CD4-positive, CD25-positive, alpha-beta regulatory T cell (primary cell): ENCODE data around the gene PLCH1. TPM values are rescaled to one million over a fixed set of nuclear protein-coding genes. Genes with fewer than 3 reads are reported as not detected.
A peak's percentile ranks its signal among the peaks of the same experiment; 100 is the strongest.

Source experiments
- ATAC-seq, 2 donors: fragments of 150-1000 bp; cut with Tn5 transposase; one replicate each; pipeline ENCODE4 v1.10.0; 2021; ENCODE audit warnings: low read depth in 2 of 2, moderate number of reproducible peaks in 2 of 2, moderate library complexity in 1 of 2
- DNase-seq, 3 donors: peaks; one replicate each; pipeline versions ENCODE4 v3.0.0 to v3.0.0-alpha.2; 2012 to 2022; ENCODE audit warnings: mixed read lengths in 1 of 3
- H3K27ac ChIP-seq: one replicate; pipeline ENCODE4 v1.7.0; 2013; ENCODE audit warnings: mild to moderate bottlenecking, low read length; ENCODE audit not compliant: insufficient read depth, poor library complexity, severe bottlenecking
- H3K27me3 ChIP-seq: one replicate; pipeline ENCODE4 v1.7.0; 2013; ENCODE audit warnings: low read length; ENCODE audit not compliant: control insufficient read depth, insufficient read depth
- H3K36me3 ChIP-seq: one replicate; pipeline ENCODE4 v1.7.0; 2013; ENCODE audit warnings: mild to moderate bottlenecking, low read length, moderate library complexity; ENCODE audit not compliant: control insufficient read depth, insufficient read depth
- H3K4me1 ChIP-seq: 2 replicates; pipeline ENCODE4 v1.7.0; 2013; ENCODE audit warnings: mild to moderate bottlenecking, low read length; ENCODE audit not compliant: insufficient read depth, control insufficient read depth, poor library complexity, severe bottlenecking
- H3K4me3 ChIP-seq: one replicate; pipeline ENCODE4 v1.7.0; 2013; ENCODE audit warnings: low read depth, mild to moderate bottlenecking, low read length, moderate library complexity
- H3K9me3 ChIP-seq, 2 experiments: 1 replicate in 1 of 2; 2 replicates in 1 of 2; pipeline ENCODE4 v1.7.0; 2013; ENCODE audit warnings: low read length in 2 of 2, mild to moderate bottlenecking in 1 of 2, moderate library complexity in 1 of 2; ENCODE audit not compliant: control insufficient read depth in 2 of 2
- H3K27ac Mint-ChIP-seq, 3 donors: one replicate each; pipeline ENCODE4 v1.8.0; 2020 to 2022; ENCODE audit warnings: mild to moderate bottlenecking in 3 of 3, mixed read lengths in 3 of 3, moderate library complexity in 2 of 3
- H3K27me3 Mint-ChIP-seq: one replicate; pipeline ENCODE4 v1.8.0; 2022; ENCODE audit warnings: mild to moderate bottlenecking, mixed read lengths
- H3K36me3 Mint-ChIP-seq: one replicate; pipeline ENCODE4 v1.8.0; 2020; ENCODE audit warnings: mixed read lengths
- H3K4me1 Mint-ChIP-seq, 4 donors: one replicate each; pipeline ENCODE4 v1.8.0; 2020 to 2022; ENCODE audit warnings: mixed read lengths in 4 of 4, mild to moderate bottlenecking in 1 of 4
- H3K4me3 Mint-ChIP-seq, 4 donors: one replicate each; pipeline ENCODE4 v1.8.0; 2020 to 2022; ENCODE audit warnings: mild to moderate bottlenecking in 4 of 4, mixed read lengths in 4 of 4, moderate library complexity in 3 of 4
- H3K9me3 Mint-ChIP-seq, 7 donors: one replicate each; pipeline ENCODE4 v1.8.0; 2020 to 2022; ENCODE audit warnings: mixed read lengths in 7 of 7, mild to moderate bottlenecking in 3 of 7, moderate library complexity in 2 of 7
- polyA plus RNA-seq, 4 donors: library from polyadenylated mRNA; unstranded; fragments of 300-500 nt; fragmentation: Illumina TruSeq; gene quantifications; one replicate each; pipeline ENCODE4 v1.2.3, GENCODE V29; 2021
- total RNA-seq: library from RNA; stranded (reverse); gene quantifications from one replicate; pipeline ENCODE4 v1.2.3, GENCODE V29; 2022

Gene PLCH1, protein sequence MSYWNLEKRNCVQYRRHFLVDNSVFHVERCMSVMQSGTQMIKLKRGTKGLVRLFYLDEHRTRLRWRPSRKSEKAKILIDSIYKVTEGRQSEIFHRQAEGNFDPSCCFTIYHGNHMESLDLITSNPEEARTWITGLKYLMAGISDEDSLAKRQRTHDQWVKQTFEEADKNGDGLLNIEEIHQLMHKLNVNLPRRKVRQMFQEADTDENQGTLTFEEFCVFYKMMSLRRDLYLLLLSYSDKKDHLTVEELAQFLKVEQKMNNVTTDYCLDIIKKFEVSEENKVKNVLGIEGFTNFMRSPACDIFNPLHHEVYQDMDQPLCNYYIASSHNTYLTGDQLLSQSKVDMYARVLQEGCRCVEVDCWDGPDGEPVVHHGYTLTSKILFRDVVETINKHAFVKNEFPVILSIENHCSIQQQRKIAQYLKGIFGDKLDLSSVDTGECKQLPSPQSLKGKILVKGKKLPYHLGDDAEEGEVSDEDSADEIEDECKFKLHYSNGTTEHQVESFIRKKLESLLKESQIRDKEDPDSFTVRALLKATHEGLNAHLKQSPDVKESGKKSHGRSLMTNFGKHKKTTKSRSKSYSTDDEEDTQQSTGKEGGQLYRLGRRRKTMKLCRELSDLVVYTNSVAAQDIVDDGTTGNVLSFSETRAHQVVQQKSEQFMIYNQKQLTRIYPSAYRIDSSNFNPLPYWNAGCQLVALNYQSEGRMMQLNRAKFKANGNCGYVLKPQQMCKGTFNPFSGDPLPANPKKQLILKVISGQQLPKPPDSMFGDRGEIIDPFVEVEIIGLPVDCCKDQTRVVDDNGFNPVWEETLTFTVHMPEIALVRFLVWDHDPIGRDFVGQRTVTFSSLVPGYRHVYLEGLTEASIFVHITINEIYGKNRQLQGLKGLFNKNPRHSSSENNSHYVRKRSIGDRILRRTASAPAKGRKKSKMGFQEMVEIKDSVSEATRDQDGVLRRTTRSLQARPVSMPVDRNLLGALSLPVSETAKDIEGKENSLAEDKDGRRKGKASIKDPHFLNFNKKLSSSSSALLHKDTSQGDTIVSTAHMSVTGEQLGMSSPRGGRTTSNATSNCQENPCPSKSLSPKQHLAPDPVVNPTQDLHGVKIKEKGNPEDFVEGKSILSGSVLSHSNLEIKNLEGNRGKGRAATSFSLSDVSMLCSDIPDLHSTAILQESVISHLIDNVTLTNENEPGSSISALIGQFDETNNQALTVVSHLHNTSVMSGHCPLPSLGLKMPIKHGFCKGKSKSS (N-terminal part only)
- total RNA-seq: 0.12 TPM
- polyA plus RNA-seq: under 1 TPM in 1 of 4 donors, not detected in 3; 0.05 TPM

- H3K9me3 ChIP-seq: no peaks in the 10 kb centered on the region
- Mint-ChIP-seq H3K4me1 (peaks cover 4 to 22% (median 9%) of the 10 kb centered on the region in 4 donors), H3K9me3 (no peaks in the 10 kb centered on the region), H3K27me3 (peaks cover 73% of the 10 kb centered on the region), H3K27ac (peak within 1 kb of the TSS in 2 of 3 donors; percentile 55 to 77), H3K4me3 (peak within 1 kb of the TSS; percentile 85 to 89 (median 88)), H3K36me3 (no peaks in the 10 kb centered on the region)
- H3K27me3 ChIP-seq: peaks cover 37% of the 10 kb centered on the region
- H3K4me1 ChIP-seq: peaks cover 22% of the 10 kb centered on the region
- no peak within 1 kb of the TSS for H3K27ac ChIP-seq
- H3K36me3 ChIP-seq: no peaks in the 10 kb centered on the region
- peak; percentile 31 to 55 for ATAC-seq
- peak within 1 kb of the TSS; percentile 77 for H3K4me3 ChIP-seq
- peak; percentile 1 to 41 (median 18) for DNase-seq
These were observed at the start of gene PLCH1 for GRCh38 chr3:155744626-155745324. PLCH1 (minus strand) TSS chr3:155745071; CDS start chr3:155704224, 40,847 bp downstream.

DNA sequence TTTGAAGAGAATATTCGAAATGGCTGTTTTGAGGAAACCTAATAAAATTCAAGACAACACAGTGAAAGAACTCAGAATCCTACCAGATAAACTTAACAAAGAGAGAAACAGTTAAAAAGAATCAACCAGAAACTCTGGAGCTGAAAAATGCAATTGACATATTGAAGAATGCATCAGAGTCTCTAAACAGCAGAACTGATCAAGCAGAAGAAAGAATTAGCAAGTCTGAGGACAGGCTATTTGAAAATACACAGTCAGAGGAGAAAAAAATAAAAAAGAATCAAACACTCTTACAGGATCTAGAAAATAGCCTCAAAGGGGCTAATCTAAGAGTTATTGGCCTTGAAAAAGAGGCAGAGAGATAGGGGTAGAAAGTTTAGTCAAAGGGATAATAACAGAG lies 47.7 kb upstream of the PLCH1 start:
- Mint-ChIP-seq H3K27me3 (no peaks in the 10 kb centered on the region), H3K4me1 (peaks cover 5 to 13% (median 8%) of the 10 kb centered on the region in 4 donors), H3K4me3 (no peak overlapping the region), H3K9me3 (peaks cover 0 to 8% (median 0%) of the 10 kb centered on the region in 7 donors), H3K27ac (no peak overlapping the region), H3K36me3 (peaks cover 40% of the 10 kb centered on the region)
- no peaks in the 10 kb centered on the region for H3K4me1 ChIP-seq
- no peaks in the 10 kb centered on the region for H3K9me3 ChIP-seq
- no peak for DNase-seq
- no peak for ATAC-seq
- H3K27me3 ChIP-seq: no peaks in the 10 kb centered on the region
- no peak overlapping the region for H3K27ac ChIP-seq
- H3K36me3 ChIP-seq: peaks cover 6% of the 10 kb centered on the region
- no peak overlapping the region for H3K4me3 ChIP-seq

GRCh38 chr3:155791190-155791589 lies 46.3 kb upstream of the PLCH1 start:
- Histone ChIP-seq H3K27ac (no peak overlapping the region), H3K36me3 (peaks cover 6% of the 10 kb centered on the region), H3K9me3 (no peaks in the 10 kb centered on the region), H3K27me3 (no peaks in the 10 kb centered on the region), H3K4me3 (no peak overlapping the region), H3K4me1 (no peaks in the 10 kb centered on the region)
- no peak overlapping the region for H3K4me3 Mint-ChIP-seq
- H3K9me3 Mint-ChIP-seq: peaks cover 0 to 8% (median 0%) of the 10 kb centered on the region in 7 donors
- peaks cover 31% of the 10 kb centered on the region for H3K36me3 Mint-ChIP-seq
- H3K27me3 Mint-ChIP-seq: no peaks in the 10 kb centered on the region
- no peak for ATAC-seq
- H3K27ac Mint-ChIP-seq: no peak overlapping the region
- DNase-seq: peak in 1 of 3 donors; percentile 9
- peaks cover 4 to 9% (median 7%) of the 10 kb centered on the region in 4 donors for H3K4me1 Mint-ChIP-seq

DNA sequence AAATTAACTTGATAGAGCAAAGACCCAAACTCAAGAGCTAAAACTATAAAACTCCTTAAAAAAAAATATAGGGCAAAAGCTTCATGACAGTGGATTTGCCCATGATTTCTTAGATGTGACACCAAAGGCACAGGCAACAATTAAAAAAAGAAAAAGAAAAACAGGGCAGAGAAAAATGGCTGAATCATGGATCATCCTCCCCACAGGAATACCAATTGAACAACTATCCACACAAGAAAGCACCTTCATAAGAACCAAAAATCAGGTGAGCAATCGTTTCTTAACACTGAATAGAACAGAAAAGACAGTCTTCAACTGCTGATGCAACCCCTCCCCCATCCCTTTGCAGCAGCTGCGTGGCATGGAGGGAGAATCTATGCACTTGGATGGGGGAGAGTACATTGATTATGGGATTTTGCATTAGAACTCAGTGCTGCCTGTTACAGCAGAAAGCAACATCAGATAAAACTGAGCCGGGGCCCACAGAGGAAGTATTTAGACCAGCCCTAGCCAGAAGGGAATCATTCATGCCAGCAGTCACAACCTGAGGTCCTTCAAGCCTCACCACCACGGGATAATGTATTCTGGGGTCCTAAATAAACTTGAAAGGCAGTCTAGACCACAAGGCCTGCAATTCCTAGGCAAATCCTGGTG lies 45.5 kb upstream of the PLCH1 start:
- DNase-seq (no peak), ATAC-seq (no peak)
- H3K27ac Mint-ChIP-seq: peak overlapping the region in 1 of 3 donors; percentile 70
- peaks cover 0 to 17% (median 15%) of the 10 kb centered on the region in 4 donors for H3K4me1 Mint-ChIP-seq
- H3K9me3 Mint-ChIP-seq: peaks cover 0 to 8% (median 0%) of the 10 kb centered on the region in 7 donors
- no peak overlapping the region for H3K4me3 ChIP-seq
- H3K4me3 Mint-ChIP-seq: no peak overlapping the region
- H3K27me3 Mint-ChIP-seq: no peaks in the 10 kb centered on the region
- no peak overlapping the region for H3K27ac ChIP-seq
- peaks cover 38% of the 10 kb centered on the region for H3K36me3 Mint-ChIP-seq
- H3K9me3 ChIP-seq: no peaks in the 10 kb centered on the region
- H3K4me1 ChIP-seq: no peaks in the 10 kb centered on the region
- no peaks in the 10 kb centered on the region for H3K27me3 ChIP-seq
- H3K36me3 ChIP-seq: peaks cover 6% of the 10 kb centered on the region

- Histone ChIP-seq H3K4me1 (no peaks in the 10 kb centered on the region), H3K9me3 (peaks cover 4 to 6% of the 10 kb centered on the region in 2 experiments), H3K27ac (no peak overlapping the region), H3K4me3 (no peak overlapping the region), H3K27me3 (no peaks in the 10 kb centered on the region), H3K36me3 (peaks cover 3% of the 10 kb centered on the region)
- no peak for ATAC-seq
- peak in 1 of 3 donors; percentile 3 for DNase-seq
- peak overlapping the region in 2 of 3 donors; percentile 51 to 79 for H3K27ac Mint-ChIP-seq
- H3K4me3 Mint-ChIP-seq: no peak overlapping the region
- H3K9me3 Mint-ChIP-seq: peaks cover 0 to 11% (median 3%) of the 10 kb centered on the region in 7 donors
- H3K27me3 Mint-ChIP-seq: no peaks in the 10 kb centered on the region
- peaks cover 21% of the 10 kb centered on the region for H3K36me3 Mint-ChIP-seq
- peaks cover 0 to 18% (median 16%) of the 10 kb centered on the region in 4 donors for H3K4me1 Mint-ChIP-seq
These were observed 40.9 kb upstream of the PLCH1 start for GRCh38 chr3:155785662-155786295.

DNA sequence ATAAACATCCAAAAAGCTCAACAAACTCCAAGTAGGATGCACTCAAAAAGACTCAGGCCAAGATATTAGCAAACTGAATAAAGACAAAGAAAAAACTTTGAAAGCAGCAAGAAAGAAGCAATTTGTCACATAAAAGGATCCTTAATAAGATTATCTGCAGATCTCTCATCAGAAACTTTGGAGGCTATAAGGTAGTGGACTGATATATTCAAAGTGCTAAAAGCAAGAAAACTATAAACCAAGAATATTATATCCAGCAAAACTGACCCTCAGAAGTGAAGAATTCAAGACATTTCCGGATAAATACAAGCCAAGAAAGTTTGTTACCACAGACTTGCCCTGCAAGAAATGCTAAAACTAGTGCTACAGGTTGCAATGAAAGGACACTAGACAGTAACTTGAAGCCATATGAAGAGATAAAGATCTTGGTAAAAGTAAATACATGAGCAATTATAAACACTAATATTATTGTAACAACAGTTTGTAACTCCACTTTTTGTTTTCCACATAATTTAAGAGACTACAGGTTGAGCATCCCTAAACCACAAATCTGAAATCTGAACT lies 37.6 kb upstream of the PLCH1 start:
- ATAC-seq: no peak
- Mint-ChIP-seq H3K27me3 (no peaks in the 10 kb centered on the region), H3K36me3 (peaks cover 28% of the 10 kb centered on the region)

More for the DNA sequence above, 37.6 kb upstream of the PLCH1 start:
- Mint-ChIP-seq H3K9me3 (peaks cover 0 to 11% (median 3%) of the 10 kb centered on the region in 7 donors), H3K4me3 (no peak overlapping the region), H3K27ac (no peak overlapping the region), H3K4me1 (peaks cover 0 to 13% (median 12%) of the 10 kb centered on the region in 4 donors)
- H3K36me3 ChIP-seq: peaks cover 3% of the 10 kb centered on the region
- no peaks in the 10 kb centered on the region for H3K27me3 ChIP-seq
- no peak overlapping the region for H3K4me3 ChIP-seq
- H3K27ac ChIP-seq: no peak overlapping the region
- DNase-seq: no peak
- peaks cover 4 to 6% of the 10 kb centered on the region in 2 experiments for H3K9me3 ChIP-seq
- no peaks in the 10 kb centered on the region for H3K4me1 ChIP-seq
